BLaER1 treated with 17β-estradiol and CSF1 and Interleukin-3, amounts not matched to agents 10 nM and 100 nM (cell line): Measurements from ENCODE around the gene CDH4.

Experiments used
- H3K27ac ChIP-seq, 11 experiments: shearing (Covaris generic); formaldehyde crosslinking; 2 replicates each; pipeline ENCODE4 v1.8.1; 2022
- H3K27me3 ChIP-seq, 11 experiments: shearing (Covaris generic); formaldehyde crosslinking; 2 replicates each; pipeline ENCODE4 v1.8.1; 2022
- H3K36me3 ChIP-seq, 11 experiments: shearing (Covaris generic); formaldehyde crosslinking; 2 replicates each; pipeline ENCODE4 v1.8.1; 2022
- H3K4me1 ChIP-seq, 10 experiments: shearing (Covaris generic); formaldehyde crosslinking; 2 replicates each; pipeline ENCODE4 v1.8.1; 2022
- H3K4me2 ChIP-seq, 11 experiments: shearing (Covaris generic); formaldehyde crosslinking; 2 replicates each; pipeline ENCODE4 v1.8.1; 2022
- H3K4me3 ChIP-seq, 10 experiments: shearing (Covaris generic); formaldehyde crosslinking; 2 replicates each; pipeline ENCODE4 v1.8.1; 2022
- H3K9ac ChIP-seq, 11 experiments: shearing (Covaris generic); formaldehyde crosslinking; 2 replicates each; pipeline ENCODE4 v1.8.1; 2022
- H3K9me3 ChIP-seq, 11 experiments: shearing (Covaris generic); formaldehyde crosslinking; replicated peaks in 1 of 11; 2 replicates each; pipeline ENCODE4 v1.8.1; 2022
- H4K20me1 ChIP-seq, 11 experiments: shearing (Covaris generic); formaldehyde crosslinking; 2 replicates each; pipeline ENCODE4 v1.8.1; 2022
- Cebpa-rat ChIP-seq, 11 experiments: shearing (Covaris generic); IDR thresholded peaks; 2 replicates each; pipeline ENCODE4 v1.8.1; 2022

Gene CDH4

GRCh38 chr20:61352346-61353260 lies 100.5 kb downstream of the CDH4 start:
- TF ChIP-seq Cebpa-rat (IDR thresholded peaks at IDR 0.05): no peak
- Histone ChIP-seq H3K27me3 (no peaks in the 10 kb centered on the region), H3K27ac (no peak overlapping the region), H3K9ac (no peak overlapping the region), H3K4me3 (no peak overlapping the region), H3K4me2 (peak overlapping the region; percentile 17 to 60 (median 51); a peak in 21 of 22 replicates), H4K20me1 (peaks cover 0 to 12% (median 0%) of the 10 kb centered on the region in 11 experiments; a peak in 4 of 22 replicates), H3K9me3 (peaks cover 0 to 10% (median 4%) of the 10 kb centered on the region in 11 experiments; a peak in 7 of 22 replicates), H3K4me1 (peaks cover 24 to 44% (median 40%) of the 10 kb centered on the region in 10 experiments), H3K36me3 (no peaks in the 10 kb centered on the region)

GRCh38 chr20:61353261-61354000 lies 101.4 kb downstream of the CDH4 start:
- Histone ChIP-seq H3K4me2 (peak overlapping the region; percentile 17 to 60 (median 51); a peak in 20 of 22 replicates), H3K36me3 (no peaks in the 10 kb centered on the region)

GRCh38 chr20:61354001-61354390 lies 101.9 kb downstream of the CDH4 start:
- H3K9me3 ChIP-seq: no peaks in the 10 kb centered on the region
- peaks cover 13 to 31% (median 26%) of the 10 kb centered on the region in 10 experiments for H3K4me1 ChIP-seq
- TF ChIP-seq Cebpa-rat (IDR thresholded peaks at IDR 0.05): no peak
- H4K20me1 ChIP-seq: peaks cover 0 to 12% (median 0%) of the 10 kb centered on the region in 11 experiments; a peak in 4 of 22 replicates
- no peak overlapping the region for H3K9ac ChIP-seq
- H3K27me3 ChIP-seq: no peaks in the 10 kb centered on the region
- H3K4me3 ChIP-seq: no peak overlapping the region
- no peak overlapping the region for H3K27ac ChIP-seq
- no peaks in the 10 kb centered on the region for H3K36me3 ChIP-seq
- no peak overlapping the region for H3K4me2 ChIP-seq

More at GRCh38 chr20:61353261-61354000, 101.4 kb downstream of the CDH4 start:
- Histone ChIP-seq H3K4me3 (no peak overlapping the region), H3K9me3 (peaks cover 0 to 2% (median 0%) of the 10 kb centered on the region in 11 experiments; a peak in 1 of 22 replicates), H3K27ac (no peak overlapping the region), H3K27me3 (no peaks in the 10 kb centered on the region), H4K20me1 (peaks cover 0 to 12% (median 0%) of the 10 kb centered on the region in 11 experiments; a peak in 4 of 22 replicates), H3K4me1 (peaks cover 18 to 37% (median 32%) of the 10 kb centered on the region in 10 experiments), H3K9ac (no peak overlapping the region)
- TF ChIP-seq Cebpa-rat (IDR thresholded peaks at IDR 0.05): no peak

GRCh38 chr20:61354501-61354900 lies 102.4 kb downstream of the CDH4 start:
- H3K27ac ChIP-seq: no peak overlapping the region
- no peaks in the 10 kb centered on the region for H3K36me3 ChIP-seq
- no peak overlapping the region for H3K9ac ChIP-seq
- TF ChIP-seq Cebpa-rat (IDR thresholded peaks at IDR 0.05): no peak
- H3K4me2 ChIP-seq: no peak overlapping the region
- H3K27me3 ChIP-seq: no peaks in the 10 kb centered on the region
- peaks cover 0 to 12% (median 0%) of the 10 kb centered on the region in 11 experiments; a peak in 4 of 22 replicates for H4K20me1 ChIP-seq
- no peak overlapping the region for H3K4me3 ChIP-seq
- H3K4me1 ChIP-seq: peaks cover 11 to 26% (median 22%) of the 10 kb centered on the region in 10 experiments
- no peaks in the 10 kb centered on the region for H3K9me3 ChIP-seq

GRCh38 chr20:61354901-61355495 lies 102.9 kb downstream of the CDH4 start:
- Histone ChIP-seq H3K4me1 (peaks cover 11 to 24% (median 22%) of the 10 kb centered on the region in 10 experiments), H3K27me3 (no peaks in the 10 kb centered on the region), H3K9me3 (no peaks in the 10 kb centered on the region), H3K9ac (no peak overlapping the region), H3K4me2 (no peak overlapping the region), H4K20me1 (peaks cover 0 to 12% (median 0%) of the 10 kb centered on the region in 11 experiments; a peak in 4 of 22 replicates), H3K27ac (no peak overlapping the region), H3K36me3 (no peaks in the 10 kb centered on the region), H3K4me3 (no peak overlapping the region)
- TF ChIP-seq Cebpa-rat (IDR thresholded peaks at IDR 0.05): no peak

- no peak overlapping the region for H3K27ac ChIP-seq
- peaks cover 0 to 12% (median 0%) of the 10 kb centered on the region in 11 experiments; a peak in 4 of 22 replicates for H4K20me1 ChIP-seq
- H3K4me1 ChIP-seq: peaks cover 11 to 24% (median 22%) of the 10 kb centered on the region in 10 experiments
- H3K36me3 ChIP-seq: no peaks in the 10 kb centered on the region
- H3K9me3 ChIP-seq: no peaks in the 10 kb centered on the region
- H3K9ac ChIP-seq: no peak overlapping the region
- no peak overlapping the region for H3K4me3 ChIP-seq
- 0 out of 22 replicates have a peak overlapping the region, but pooled peaks of 1 of the 11 experiments have one; percentile 18 for H3K4me2 ChIP-seq
- no peak for TF ChIP-seq Cebpa-rat (IDR thresholded peaks at IDR 0.05)
- no peaks in the 10 kb centered on the region for H3K27me3 ChIP-seq
Measured at GRCh38 chr20:61355585-61355984, 103.5 kb downstream of the CDH4 start.

GRCh38 chr20:61356196-61356595 lies 104.1 kb downstream of the CDH4 start:
- no peaks in the 10 kb centered on the region for H3K27me3 ChIP-seq
- no peak for TF ChIP-seq Cebpa-rat (IDR thresholded peaks at IDR 0.05)
- peaks cover 11 to 24% (median 22%) of the 10 kb centered on the region in 10 experiments for H3K4me1 ChIP-seq
- H3K4me2 ChIP-seq: peak overlapping the region in 2 of 11 experiments; percentile 18 to 23; a peak in 2 of 22 replicates
- peaks cover 0 to 12% (median 0%) of the 10 kb centered on the region in 11 experiments; a peak in 4 of 22 replicates for H4K20me1 ChIP-seq
- no peak overlapping the region for H3K4me3 ChIP-seq
- no peaks in the 10 kb centered on the region for H3K36me3 ChIP-seq
- no peak overlapping the region for H3K9ac ChIP-seq
- no peak overlapping the region for H3K27ac ChIP-seq
- no peaks in the 10 kb centered on the region for H3K9me3 ChIP-seq

GRCh38 chr20:61357119-61357518 lies 105.1 kb downstream of the CDH4 start:
- H3K9ac ChIP-seq: no peak overlapping the region
- H3K4me1 ChIP-seq: peaks cover 11 to 21% (median 19%) of the 10 kb centered on the region in 10 experiments
- no peak for TF ChIP-seq Cebpa-rat (IDR thresholded peaks at IDR 0.05)
- H3K27me3 ChIP-seq: no peaks in the 10 kb centered on the region
- H3K4me2 ChIP-seq: no peak overlapping the region
- H3K9me3 ChIP-seq: no peaks in the 10 kb centered on the region
- H3K27ac ChIP-seq: no peak overlapping the region
- no peak overlapping the region for H3K4me3 ChIP-seq
- H4K20me1 ChIP-seq: peaks cover 0 to 12% (median 0%) of the 10 kb centered on the region in 11 experiments; a peak in 4 of 22 replicates
- no peaks in the 10 kb centered on the region for H3K36me3 ChIP-seq
